T-helper 1 cell treated with Interleukin-12 subunit alpha and Interleukin-12 subunit beta and Interleukin-4 antibody, amounts not matched to agents 30 ng/mL and 1 ng/mL, for 36 hours (primary cell): Measurements from ENCODE around the gene ZNRF1. TPM values are rescaled to one million over a fixed set of nuclear protein-coding genes. Genes with fewer than 3 reads are reported as not detected.
"Not testable (repeated sequence)": the region's sequence is repeated elsewhere in the genome, so short reads cannot be mapped to it uniquely, and the experiment has no call there.

ENCODE experiments used
- intact Hi-C: fragments of 100-400 bp; cut with micrococcal nuclease; formaldehyde crosslinking; loops from one replicate; pipeline ENCODE4 v1.15.1; 2024
- total RNA-seq: library from RNA; stranded (reverse); gene quantifications from 2 replicates; pipeline ENCODE4 v1.2.3, GENCODE V29; 2022

Gene ZNRF1
- total RNA-seq, 1 donor from 2014 or later, result 49.0 TPM

DNA sequence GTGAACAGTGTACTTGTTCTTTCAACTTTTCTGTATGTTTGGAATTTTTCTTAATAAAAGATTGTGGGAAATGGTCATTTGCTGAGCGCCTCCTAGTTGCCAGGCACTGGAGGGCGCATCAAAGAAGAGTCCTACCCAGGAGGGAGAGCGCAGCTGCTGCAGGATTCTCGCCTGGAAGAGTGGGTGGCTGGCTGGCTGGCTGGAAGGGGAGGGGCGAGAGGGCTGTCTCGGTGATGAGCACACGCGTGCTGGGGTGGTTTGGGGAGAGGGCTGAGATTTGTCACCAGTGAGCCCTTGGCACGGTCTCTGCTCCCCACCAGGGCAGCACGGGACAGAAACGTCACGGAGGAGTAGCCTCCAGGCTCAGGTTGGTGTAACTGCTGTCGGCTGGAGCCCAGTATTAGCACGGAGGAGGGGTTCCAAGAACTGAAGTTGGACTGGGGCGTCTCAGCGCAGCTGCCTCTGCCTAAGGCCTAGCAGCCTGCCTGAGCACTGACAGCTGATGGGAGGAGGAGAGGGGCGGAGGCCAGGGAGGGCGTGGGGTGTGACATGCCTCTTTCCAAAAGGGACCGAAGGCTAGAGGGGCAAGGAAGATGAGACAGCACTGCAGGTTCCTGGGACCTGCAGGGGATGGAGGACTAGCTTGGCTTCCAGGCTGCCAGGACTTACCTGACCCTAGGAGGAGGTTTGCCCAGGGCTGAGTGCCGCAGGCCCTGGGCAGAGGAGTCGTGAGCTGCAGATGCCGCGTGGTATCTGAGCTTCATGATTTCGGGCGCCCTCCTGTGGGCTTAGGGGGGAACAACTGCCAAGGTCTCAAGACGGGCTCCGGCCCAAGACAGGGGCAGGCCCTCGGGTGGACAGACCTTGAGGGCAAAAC, 112.1 kb downstream of the ZNRF1 start:
- intact Hi-C loops, result loop anchor here (1.0 to 5.0 kb wide), 11 partner anchors 12 to 410 kb away; partner anchors contain the start of genes MLKL, WDR59 and ZFP1

DNA sequence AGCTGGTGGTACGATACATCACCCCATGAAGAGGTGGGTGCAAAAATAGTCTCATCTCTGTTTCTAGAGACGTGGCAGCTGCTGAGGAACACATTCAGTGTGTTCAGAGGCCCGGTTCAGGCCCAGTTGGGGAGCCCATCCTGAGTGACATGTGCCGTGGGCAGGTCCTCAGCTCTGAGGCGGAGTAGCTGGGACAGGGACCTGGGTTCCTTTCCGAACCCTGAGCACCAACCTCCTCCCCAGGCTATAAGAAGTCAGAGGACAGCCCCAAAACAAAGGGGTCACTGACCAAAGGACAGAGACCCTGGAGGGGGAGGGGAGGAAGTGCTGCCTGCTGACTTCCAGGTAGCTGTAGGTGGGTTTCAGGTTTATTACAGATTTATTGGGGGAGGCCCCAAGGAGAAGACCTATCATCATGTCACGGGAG, 112.7 kb downstream of the ZNRF1 start:
- intact Hi-C loops, result loop anchor here (1.0 to 5.0 kb wide), 11 partner anchors 12 to 411 kb away; partner anchors contain the start of genes MLKL, WDR59 and ZFP1

DNA sequence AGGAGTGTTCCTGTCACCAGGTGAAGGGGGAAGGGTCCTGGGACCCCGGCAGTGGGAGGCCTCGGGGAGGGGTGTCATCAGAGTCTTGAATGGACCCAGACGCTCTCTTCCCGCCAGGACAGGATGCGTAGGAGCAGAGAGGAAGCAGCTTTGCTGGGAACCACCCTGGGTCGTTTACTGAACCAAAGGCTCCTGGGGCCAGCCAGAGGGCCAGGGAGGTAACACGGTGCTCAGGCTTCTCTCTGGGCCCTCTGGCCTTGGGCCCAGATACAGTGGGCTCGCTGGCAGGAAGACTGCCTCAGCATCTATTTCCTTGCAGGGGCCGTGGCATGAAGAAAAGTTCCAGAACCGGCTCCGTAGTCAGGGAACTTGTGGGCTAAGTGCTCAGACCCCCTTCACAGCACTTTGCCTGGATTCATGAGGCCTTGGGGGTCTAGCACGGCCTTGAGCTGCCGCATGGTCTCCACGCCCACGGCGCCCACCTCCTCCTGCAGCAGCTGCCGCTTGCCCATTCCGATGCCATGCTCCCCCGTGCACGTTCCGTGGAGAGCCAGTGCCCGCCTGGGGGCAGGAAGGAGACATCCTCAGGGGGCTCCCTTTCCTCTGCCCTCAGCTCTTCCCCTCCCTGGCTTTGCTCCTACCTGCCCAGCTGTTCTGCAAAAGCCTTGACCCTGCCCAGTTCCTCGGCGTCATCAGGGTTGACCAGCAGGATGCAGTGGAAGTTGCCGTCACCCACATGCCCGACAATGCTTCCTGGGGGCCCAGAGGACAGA, 113.3 kb downstream of the ZNRF1 start:
- intact Hi-C loops, result loop anchor here (1.0 to 5.0 kb wide), 11 partner anchors 13 to 411 kb away; partner anchors contain the start of genes MLKL, WDR59 and ZFP1

DNA sequence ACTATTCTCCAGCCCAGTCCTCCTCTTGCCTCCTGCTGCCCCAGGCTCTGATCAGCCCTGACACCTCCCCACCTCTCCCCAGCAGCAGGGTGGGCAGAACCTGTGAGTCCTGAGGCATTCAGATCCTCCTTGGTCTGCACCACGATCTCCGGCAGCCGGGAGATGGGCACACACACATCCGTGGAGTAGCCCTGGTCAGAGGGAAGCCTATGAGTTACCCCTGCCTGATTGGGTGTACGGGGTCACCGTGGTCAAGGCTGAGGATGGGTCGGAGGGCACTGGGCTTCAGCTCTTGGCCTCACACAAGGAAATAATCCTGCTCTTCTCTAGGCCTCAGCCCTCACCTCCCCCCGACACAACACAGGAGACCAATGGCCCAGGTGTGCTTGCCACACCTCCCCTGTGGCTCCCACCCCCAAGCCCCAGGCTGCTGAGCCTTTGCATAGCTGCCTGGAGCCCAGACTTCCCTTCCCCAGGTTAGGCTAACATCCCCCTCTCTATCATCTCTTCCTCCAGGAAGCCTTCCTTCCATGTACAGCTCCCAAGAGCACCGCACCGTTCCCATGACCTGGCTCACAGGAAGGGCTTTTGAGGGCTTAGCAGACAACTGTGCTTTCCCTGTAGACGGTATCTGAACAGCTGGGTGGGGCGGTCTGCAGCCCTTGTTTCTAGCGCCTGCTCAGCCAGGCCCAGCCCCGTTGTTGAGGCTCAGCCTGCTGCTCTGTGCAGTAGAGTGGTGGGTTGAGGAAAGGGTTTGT, 114.1 kb downstream of the ZNRF1 start:
- intact Hi-C loops, result loop anchor here (5.0 kb wide), 1 partner anchor 246 kb away; no protein-coding TSS in a partner anchor

DNA sequence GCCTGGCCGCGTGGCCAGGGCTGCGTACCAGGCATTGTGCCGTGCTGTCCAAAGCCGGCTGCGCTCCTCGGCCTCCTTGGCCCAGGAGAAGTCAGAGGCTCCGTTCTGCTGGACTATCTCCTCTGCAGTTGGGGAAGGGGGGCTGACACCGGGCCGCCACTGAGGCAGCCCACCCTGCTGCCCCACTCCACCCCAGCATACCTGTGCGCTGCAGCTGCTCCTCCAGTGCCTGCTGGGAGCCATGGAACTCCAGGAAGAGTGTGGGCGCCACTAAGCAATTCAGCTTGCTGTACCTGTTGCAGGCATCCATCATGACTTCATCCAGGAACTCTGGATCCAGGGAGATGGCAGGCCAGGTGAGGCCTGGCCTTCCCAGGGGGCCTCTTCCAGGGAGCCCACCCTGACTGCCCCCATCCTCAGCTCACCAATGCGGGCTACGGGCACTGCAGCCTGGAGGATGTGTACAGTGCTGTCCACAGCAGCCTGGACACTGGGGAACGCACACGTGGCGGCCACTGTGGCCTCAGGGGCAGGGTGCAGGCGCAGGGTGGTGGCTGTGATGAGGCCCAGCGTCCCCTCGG, 114.8 kb downstream of the ZNRF1 start:
- intact Hi-C loops, result loop anchor here (5.0 kb wide), 1 partner anchor 246 kb away; no protein-coding TSS in a partner anchor

DNA sequence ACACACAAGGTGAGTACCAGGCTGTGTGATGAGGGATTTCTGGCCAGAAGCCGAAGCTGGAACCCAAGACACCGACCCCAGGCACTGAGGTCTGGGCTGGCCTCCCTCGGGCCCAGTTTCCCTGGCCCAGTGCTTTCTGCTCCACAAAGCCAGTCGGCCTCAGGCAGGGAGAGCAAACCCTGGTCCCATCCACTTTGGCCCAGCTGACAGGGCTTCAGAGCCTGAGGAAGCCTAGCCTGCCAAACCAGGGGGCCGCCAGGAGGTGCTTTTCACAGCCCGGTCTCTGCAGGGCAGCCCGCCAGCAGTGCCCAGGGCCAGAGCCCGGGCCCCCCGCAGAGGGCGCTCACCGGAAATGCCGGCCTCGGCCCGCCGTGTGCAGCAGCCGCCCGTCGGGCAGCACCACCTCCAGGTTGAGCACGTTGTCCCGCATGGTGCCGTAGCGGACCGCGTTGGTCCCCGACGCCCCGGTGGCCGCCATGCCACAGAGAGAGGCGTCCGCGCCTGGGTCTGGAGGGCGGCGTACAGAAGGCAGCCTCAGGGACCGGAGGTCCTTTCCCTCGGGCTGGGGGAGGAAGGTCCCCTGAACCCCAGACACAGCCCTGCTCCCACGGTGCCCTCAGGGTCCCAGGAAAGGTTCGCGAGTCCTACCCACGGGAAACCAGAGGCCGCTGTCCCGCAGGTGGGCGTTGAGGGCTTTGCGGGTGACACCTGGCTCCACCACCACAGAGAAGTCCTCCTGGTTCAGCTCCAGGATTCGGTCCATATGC, 115.5 kb downstream of the ZNRF1 start:
- intact Hi-C loops, result loop anchor here (5.0 kb wide), 1 partner anchor 247 kb away; no protein-coding TSS in a partner anchor

DNA sequence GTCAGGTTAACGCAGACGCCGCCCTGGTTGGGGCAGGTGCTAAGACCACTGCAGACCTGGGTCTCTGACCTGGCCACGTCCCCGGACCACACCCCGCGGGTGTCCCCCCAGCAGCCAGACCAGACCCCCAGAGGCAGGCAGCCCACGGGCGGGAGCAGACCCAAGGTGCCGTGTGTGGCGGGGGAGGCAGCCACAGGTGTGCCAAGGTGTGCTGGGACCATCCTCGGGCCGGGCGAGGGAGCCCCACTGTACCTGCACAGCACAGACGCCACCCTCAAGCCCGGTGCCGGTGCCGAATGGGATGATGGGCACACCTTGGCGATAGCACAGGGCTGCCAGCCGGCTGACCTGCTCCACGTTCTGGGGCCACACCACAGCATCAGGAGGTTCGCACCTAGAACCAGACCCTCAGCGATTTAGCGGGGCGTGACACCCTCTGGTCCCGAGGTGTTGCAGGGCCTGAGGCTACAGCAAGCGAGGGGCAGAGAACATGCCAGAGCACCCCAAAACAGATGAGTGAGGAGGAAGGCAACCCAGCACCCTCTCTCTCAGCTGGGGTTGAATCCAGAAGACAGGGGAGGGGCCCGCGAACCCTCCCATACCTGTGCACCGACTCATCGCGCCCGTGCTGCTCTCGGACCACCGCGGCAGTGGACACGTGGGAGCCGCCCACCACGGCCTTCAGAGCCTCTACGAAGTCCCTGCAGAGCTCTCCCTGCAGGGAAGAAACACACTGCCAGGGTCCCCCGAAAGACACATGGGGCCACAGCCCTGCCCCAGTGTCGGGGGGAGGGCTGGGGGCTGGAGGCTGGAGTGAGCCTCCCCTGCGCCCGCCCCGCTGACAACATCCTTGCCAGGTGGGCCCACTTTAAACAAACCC, 116.4 kb downstream of the ZNRF1 start:
- intact Hi-C loops, result loop anchor here (5.0 kb wide), 1 partner anchor 248 kb away; no protein-coding TSS in a partner anchor

DNA sequence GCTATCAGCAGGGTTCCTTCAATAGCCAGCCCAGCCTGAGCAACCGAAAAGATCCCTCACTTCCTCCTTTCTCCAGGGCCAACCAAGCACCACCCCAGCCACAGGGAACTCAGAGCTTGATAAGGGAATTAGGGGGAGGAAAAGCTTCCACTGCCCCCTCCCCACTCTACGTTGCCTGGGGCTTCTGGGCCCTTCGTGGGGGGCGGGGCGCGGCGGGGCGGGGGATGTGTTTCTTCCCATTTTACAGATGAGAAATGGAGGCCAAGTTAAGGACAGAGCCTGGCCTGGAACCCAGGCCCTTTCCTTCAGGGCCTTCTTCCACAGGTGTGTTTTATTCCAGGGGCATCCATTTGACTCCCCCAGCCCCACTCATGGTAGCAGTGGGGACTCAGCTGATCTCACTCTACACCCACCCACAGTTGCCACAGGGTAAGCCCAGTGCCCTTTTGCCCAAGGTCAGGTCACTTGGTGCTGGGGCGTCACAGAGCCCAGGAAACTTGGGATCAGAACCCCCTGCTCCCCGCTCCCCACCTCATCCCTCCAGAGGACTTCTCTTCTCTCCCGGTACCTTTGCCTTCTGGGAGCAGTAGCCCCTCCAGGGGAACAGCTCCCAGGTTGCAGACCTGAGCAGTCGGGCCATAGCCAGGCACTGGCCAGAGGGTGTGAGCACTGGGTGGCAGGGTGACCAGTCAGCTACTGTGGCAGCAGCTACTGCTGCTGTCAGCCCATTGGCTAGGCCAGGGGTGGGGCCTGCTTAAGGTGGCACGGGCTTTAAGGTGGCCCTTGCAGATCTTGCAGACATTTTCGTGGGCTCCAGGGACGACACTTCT, 117.5 kb downstream of the ZNRF1 start, which contains the start of gene LDHD:
LDHD (minus strand) TSS at position 700 of the 830 bp plus-strand sequence; CDS start at position 640, 60 bp downstream.
- intact Hi-C loops, result loop anchor here (1.0 kb wide), 1 partner anchor 32 kb away; the partner anchor contains the start of gene ZFP1

DNA sequence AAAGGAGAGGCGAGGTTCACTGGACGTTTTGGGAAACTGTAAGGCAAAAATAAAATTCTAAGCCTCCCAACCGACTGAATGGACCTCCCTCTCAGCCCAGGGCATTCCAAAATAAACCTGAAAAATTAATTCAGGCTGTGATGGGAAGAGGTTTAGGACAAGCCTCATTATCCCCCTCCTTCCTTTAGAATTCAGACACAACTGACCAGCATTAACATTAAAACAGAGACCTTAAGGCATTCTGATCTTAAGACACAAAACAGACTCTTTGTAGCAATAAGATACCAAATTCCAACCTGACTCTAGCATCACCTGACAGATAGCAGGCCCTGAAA, 118.1 kb downstream of the ZNRF1 start:
- intact Hi-C loops, result loop anchor here (1.0 kb wide), 1 partner anchor 31 kb away; the partner anchor contains the start of gene ZFP1

DNA sequence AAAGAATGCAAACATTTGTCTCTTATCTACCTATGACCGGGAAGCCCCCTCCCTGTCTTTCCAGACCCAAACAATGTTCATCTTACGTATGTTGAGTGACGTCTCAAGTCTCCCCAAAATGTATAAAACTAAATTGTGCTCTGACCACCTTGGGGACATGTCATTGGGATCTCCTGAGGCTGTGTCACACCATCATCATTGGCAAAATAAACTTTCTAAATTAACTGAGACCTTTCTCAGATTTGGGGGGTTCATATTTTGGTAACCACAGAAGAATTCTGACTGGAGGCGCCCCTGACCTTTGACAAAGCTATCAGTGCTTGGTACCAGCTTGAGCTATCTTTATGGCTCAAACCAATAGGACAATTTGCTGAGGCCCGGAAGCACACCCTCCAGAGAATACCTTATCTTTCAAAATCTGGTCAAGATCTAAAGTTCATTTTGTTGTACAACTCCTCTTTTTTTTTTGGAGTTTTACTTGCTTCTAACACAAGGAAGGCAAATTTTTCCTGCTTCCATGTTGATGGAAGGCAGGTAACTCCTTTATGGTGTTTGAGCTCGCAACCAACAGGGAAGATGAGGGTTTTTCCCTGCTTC, 120.2 kb downstream of the ZNRF1 start:
- intact Hi-C loops, result no loop called here

DNA sequence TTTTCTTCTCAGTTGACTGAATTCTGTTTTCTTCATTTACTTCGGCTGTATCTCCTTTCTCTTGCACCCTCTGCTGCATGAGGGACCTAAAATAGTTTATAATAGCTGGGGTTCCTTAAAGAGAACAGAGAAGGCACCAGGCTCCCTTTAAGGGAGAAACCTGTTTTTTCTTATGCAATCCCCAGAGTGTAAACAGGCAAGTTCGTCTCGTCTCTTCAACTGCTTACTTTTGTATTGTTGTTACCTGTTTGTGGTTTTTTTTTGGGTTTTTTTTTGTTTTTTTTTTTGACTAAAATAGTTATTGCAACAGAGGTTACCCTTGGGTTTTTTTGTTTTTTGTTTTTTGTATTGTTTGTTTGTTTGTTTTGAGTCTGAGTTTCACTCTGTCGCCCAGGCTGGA, 121.4 kb downstream of the ZNRF1 start:
- intact Hi-C loops, result no loop called here

DNA sequence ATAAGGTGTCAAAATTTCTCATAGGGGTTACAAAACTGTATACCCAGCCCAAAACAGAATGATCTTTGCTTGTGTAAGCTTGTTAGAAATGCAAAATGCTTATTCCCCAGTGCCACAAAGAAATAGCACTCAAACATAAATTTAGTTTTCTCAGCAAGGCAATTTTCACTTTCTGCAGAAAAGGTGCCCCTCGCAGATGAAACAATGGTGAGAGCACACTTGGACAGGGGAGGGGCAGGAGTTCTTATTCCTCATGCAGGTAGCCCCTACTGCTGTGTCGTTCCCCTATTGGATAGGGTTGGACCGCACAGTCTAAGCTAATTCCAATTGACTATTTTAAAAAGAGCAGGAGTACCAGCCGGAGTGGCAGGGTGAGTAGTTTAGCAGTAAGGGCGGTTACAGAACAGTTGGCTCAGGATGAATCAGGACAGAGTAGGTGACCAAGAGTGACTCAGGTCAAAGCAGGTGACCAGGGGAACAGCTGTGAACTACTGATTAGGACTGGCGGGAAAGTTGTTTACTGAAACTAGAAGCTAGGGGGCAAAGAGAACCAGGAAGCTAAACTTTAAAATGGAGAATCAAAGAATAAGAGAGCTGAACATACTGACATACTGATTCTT, 123.2 kb downstream of the ZNRF1 start:
- intact Hi-C loops, result no loop called here

DNA sequence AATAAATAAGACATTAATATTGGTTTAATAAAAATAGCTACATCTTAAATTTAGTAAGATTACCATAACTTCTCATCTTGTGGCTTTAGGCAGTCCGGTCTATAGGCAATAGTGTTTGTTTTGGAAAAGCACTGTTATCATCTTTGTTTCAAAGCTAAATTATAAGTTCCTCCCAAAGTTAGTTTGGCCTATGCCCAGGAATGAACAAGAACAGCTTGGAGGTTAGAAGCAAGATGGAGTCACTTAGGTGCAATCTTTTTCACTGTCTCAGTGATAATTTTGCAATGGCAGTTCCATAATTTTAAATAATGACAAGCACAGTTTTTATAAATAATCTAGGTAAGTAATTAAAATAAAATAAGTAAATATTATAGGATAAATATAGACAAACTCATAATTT, 123.8 kb downstream of the ZNRF1 start:
- intact Hi-C loops, result no loop called here

DNA sequence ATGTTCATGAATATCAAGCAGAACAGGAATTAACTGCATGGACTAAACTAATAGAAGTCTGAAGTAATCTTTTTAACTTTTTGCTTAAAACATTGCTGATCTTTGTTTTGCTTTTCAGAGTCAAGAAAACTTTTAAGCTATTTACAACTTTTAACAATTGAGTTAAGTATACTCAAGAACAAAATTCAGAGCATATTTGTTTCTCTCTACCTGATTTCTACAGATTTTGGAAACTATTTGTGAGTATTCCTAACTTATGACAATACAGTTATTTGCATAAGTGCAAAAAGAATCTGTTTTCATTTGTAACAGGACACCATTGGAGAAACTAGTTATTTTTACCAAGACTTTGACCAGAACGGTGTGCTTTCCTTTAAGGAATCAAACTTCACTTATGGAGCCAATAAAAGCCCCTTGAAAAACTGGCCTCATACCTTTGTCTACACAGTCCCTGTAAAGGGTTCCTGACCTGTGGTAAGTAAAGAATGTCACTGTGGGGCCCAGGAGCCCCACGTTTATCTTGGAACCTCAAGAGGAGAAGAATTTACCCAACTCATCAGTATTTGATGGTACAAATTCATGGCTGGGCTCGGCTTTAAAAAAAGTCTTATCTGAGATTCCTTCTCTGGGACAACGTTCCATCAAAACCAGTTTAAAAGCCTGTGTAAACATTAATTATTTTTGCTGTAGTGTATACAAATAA, 129.0 kb downstream of the ZNRF1 start:
- intact Hi-C loops, result no loop called here

DNA sequence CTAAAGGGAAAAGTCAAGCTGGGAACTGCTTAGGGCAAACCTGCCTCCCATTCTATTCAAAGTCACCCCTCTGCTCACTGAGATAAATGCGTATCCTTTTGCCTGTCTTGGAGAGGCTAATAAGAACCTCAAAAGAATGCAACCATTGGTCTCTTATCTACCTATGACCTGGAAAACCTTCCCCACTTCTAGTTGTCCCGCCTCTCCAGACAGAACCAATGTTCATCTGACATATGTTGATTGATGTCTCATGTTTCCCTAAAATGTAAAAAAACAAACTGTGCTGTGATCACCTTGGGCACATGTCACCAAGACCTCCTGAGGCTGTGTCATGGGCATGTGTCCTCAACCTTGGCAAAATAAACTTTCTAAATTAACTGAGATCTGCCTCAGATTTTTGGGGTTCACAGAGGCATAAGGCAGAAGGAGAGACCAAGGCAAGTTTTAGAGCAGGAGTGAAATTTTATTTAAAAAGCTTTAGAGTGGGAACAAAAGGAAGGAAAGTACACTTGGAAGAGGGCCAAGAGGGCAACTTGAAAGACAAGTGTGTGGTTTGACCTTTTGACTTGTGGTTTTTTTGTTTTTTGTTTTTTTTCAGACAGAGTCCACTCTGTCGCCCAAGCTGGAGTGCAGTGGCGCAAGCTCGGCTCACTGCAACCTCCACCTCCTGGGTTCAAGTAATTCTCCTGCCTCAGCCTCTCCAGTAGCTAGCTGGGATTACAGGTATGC, 130.8 kb downstream of the ZNRF1 start:
- intact Hi-C loops, result not testable (repeated sequence)
